GM15510 (cell line): ENCODE data around the gene ELP2.

ENCODE experiments used
- POLR2A ChIP-seq: IDR thresholded peaks from 3 replicates; pipeline ENCODE4 v1.6.1; 2011; ENCODE audit warnings: borderline replicate concordance; ENCODE audit not compliant: insufficient read length; ENCODE audit errors: extremely low read depth

ELP2 gene

GRCh38 chr18:36191711-36192110 lies 62.0 kb downstream of the ELP2 start:
- TF ChIP-seq POLR2A = no peak

GRCh38 chr18:36194600-36195315 lies 65.1 kb downstream of the ELP2 start:
- TF ChIP-seq POLR2A = no peak

- no peak for TF ChIP-seq POLR2A
These were observed 65.9 kb downstream of the ELP2 start for GRCh38 chr18:36195427-36196122.

GRCh38 chr18:36196238-36196995 lies 66.7 kb downstream of the ELP2 start:
- no peak for TF ChIP-seq POLR2A

GRCh38 chr18:36197511-36198166 lies 67.9 kb downstream of the ELP2 start:
- TF ChIP-seq POLR2A = no peak

GRCh38 chr18:36199691-36200295 lies 70.1 kb downstream of the ELP2 start:
- TF ChIP-seq POLR2A = no peak

GRCh38 chr18:36200354-36200771 lies 70.7 kb downstream of the ELP2 start:
- TF ChIP-seq POLR2A = no peak

- no peak for TF ChIP-seq POLR2A
These were observed 72.1 kb downstream of the ELP2 start for GRCh38 chr18:36201765-36202164.

- TF ChIP-seq POLR2A = no peak
These were observed 73.7 kb downstream of the ELP2 start for GRCh38 chr18:36203360-36203895.

GRCh38 chr18:36205166-36205565 lies 75.5 kb downstream of the ELP2 start:
- no peak for TF ChIP-seq POLR2A

- no peak for TF ChIP-seq POLR2A
These were observed 77.6 kb downstream of the ELP2 start for GRCh38 chr18:36207303-36207702.

- no peak for TF ChIP-seq POLR2A
These were observed 81.9 kb downstream of the ELP2 start for GRCh38 chr18:36211612-36212065.

GRCh38 chr18:36212301-36213171 lies 82.8 kb downstream of the ELP2 start:
- no peak for TF ChIP-seq POLR2A
